ENCODE measurements around the gene COL13A1.

DNA sequence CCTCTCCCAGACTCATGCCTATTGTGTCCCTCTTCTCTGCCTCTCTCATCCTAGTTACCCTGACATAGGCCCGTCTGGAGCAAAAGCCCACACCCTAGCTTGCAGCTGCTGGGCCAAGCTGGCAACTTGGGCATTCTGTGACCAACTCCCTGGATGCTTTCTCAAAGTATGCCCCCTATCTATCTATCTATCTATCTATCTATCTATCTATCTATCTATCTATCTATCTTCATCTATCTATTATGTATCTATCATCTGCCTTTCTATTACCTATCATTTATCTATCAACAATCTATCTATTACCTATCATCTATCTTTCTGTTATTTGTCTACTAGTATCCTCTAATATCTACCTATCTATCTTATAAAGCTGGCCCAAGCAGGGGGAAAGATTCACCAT, 45.4 kb upstream of the COL13A1 start:
- TF ChIP-seq POLR2A (IDR thresholded peaks at IDR 0.05): no peak
- no peak for TF ChIP-seq CTCF (IDR thresholded peaks at IDR 0.05)
